GM12891 (cell line): Measurements from ENCODE around the gene GOLGA6C.
"Not testable (repeated sequence)": the region's sequence is repeated elsewhere in the genome, so short reads cannot be mapped to it uniquely, and the experiment has no call there.

Experiments
- POLR2A ChIP-seq: IDR thresholded peaks from 2 replicates; pipeline ENCODE4 v1.6.1; 2011; ENCODE audit warnings: low read depth, low read length, control low read depth
- POLR2AphosphoS5 ChIP-seq: IDR thresholded peaks from 2 replicates; pipeline ENCODE4 v1.6.1; 2011; ENCODE audit warnings: low read depth, low read length, control low read depth
- SPI1 ChIP-seq: IDR thresholded peaks from 2 replicates; pipeline ENCODE4 v1.6.1; 2011; ENCODE audit warnings: low read depth, low read length, control low read depth
- TAF1 ChIP-seq: IDR thresholded peaks from 2 replicates; pipeline ENCODE4 v1.6.1; 2011; ENCODE audit warnings: low read depth, low read length, control low read depth

- TF ChIP-seq POLR2A (0 out of 2 replicates have a peak, but pooled peaks have one; percentile 8), SPI1 (peak; percentile 71)
- TF ChIP-seq POLR2AphosphoS5, TAF1: not testable (repeated sequence)
Observed at GRCh38 chr15:75219507-75219929, 38.6 kb upstream of the GOLGA6C start.
